ENCODE data around the gene EVL.

- TF ChIP-seq POLR2A (IDR thresholded peaks at IDR 0.05; ENCODE audit: low read length) (no peak), GATA1 (IDR thresholded peaks at IDR 0.05; ENCODE audit: low read depth, low read length) (no peak)
Observed at GRCh38 chr14:100132161-100132902, 67.1 kb downstream of the EVL start.
